Calu3 (cell line): ENCODE data around the gene FTO. TPM values are rescaled to one million over a fixed set of nuclear protein-coding genes. Genes with fewer than 3 reads are reported as not detected.

Source experiments
- BruUV-seq: library from RNA; stranded (reverse); fragments of 400-500 nt; replicated peaks from 2 replicates; lab custom pipeline; 2021; lab: Mats Ljungman, UMichigan
- CTCF ChIA-PET: fragments of 300-600 bp; sonication (Branson Sonifier 250); formaldehyde crosslinking; loops from one replicate; lab custom pipeline; 2022; ENCODE audit warnings: antibody characterized with exemption; lab: Charles Lee
- DNase-seq: peaks from one replicate; pipeline ENCODE4 v3.0.0; 2022
- H3K27ac Mint-ChIP-seq: one replicate; pipeline ENCODE4 v1.8.0; 2022; ENCODE audit warnings: mixed read lengths; ENCODE audit not compliant: unreplicated experiment
- H3K27me3 Mint-ChIP-seq: one replicate; pipeline ENCODE4 v1.8.0; 2022; ENCODE audit warnings: mixed read lengths; ENCODE audit not compliant: unreplicated experiment
- H3K36me3 Mint-ChIP-seq: one replicate; pipeline ENCODE4 v1.8.0; 2022; ENCODE audit warnings: mild to moderate bottlenecking, moderate library complexity, mixed read lengths; ENCODE audit not compliant: insufficient read depth, unreplicated experiment
- H3K4me1 Mint-ChIP-seq: one replicate; pipeline ENCODE4 v1.8.0; 2022; ENCODE audit warnings: mild to moderate bottlenecking, low read depth, mixed read lengths; ENCODE audit not compliant: unreplicated experiment
- H3K4me3 Mint-ChIP-seq: one replicate; pipeline ENCODE4 v1.8.0; 2022; ENCODE audit warnings: mild to moderate bottlenecking, low read depth, moderate library complexity, mixed read lengths; ENCODE audit not compliant: unreplicated experiment
- H3K9me3 Mint-ChIP-seq: one replicate; pipeline ENCODE4 v1.8.0; 2022; ENCODE audit warnings: low read depth, mixed read lengths; ENCODE audit not compliant: unreplicated experiment
- intact Hi-C: fragments of 100-400 bp; cut with micrococcal nuclease; formaldehyde crosslinking; loops from one replicate; pipeline ENCODE4 v1.10.0; 2022; ENCODE audit not compliant: unreplicated experiment
- total RNA-seq: library from RNA; stranded (reverse); gene quantifications from 2 replicates; pipeline ENCODE4 v1.2.3, GENCODE V29; 2022
- TF ChIP-seq, protein P1 (sequence below): fragments of 200-600 bp; IDR thresholded peaks from one replicate; pipeline ENCODE4 v1.8.0; 2022; ENCODE audit warnings: antibody characterized with exemption; ENCODE audit not compliant: unreplicated experiment

FTO gene
- total RNA-seq, 1 experiment from 2014 or later = 68.9 TPM

- Mint-ChIP-seq H3K27ac (no peak overlapping the region), H3K4me1 (peaks cover 42% of the 10 kb centered on the region), H3K36me3 (no peaks in the 10 kb centered on the region), H3K27me3 (no peaks in the 10 kb centered on the region), H3K9me3 (no peaks in the 10 kb centered on the region), H3K4me3 (no peak overlapping the region)
- intact Hi-C loops = loop anchor here (5.0 kb wide), 2 partner anchors 217 to 1488 kb away; no protein-coding TSS in a partner anchor
- TF ChIP-seq, protein P1, sequence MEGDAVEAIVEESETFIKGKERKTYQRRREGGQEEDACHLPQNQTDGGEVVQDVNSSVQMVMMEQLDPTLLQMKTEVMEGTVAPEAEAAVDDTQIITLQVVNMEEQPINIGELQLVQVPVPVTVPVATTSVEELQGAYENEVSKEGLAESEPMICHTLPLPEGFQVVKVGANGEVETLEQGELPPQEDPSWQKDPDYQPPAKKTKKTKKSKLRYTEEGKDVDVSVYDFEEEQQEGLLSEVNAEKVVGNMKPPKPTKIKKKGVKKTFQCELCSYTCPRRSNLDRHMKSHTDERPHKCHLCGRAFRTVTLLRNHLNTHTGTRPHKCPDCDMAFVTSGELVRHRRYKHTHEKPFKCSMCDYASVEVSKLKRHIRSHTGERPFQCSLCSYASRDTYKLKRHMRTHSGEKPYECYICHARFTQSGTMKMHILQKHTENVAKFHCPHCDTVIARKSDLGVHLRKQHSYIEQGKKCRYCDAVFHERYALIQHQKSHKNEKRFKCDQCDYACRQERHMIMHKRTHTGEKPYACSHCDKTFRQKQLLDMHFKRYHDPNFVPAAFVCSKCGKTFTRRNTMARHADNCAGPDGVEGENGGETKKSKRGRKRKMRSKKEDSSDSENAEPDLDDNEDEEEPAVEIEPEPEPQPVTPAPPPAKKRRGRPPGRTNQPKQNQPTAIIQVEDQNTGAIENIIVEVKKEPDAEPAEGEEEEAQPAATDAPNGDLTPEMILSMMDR = no peak
- CTCF ChIA-PET = no interaction called here
- DNase-seq = no peak
- no TSS peak for BruUV-seq
Observed at GRCh38 chr16:53769787-53770186, 65.8 kb downstream of the FTO start.

- no peak overlapping the region for H3K27ac Mint-ChIP-seq
- H3K4me1 Mint-ChIP-seq = peaks cover 45% of the 10 kb centered on the region
- no peak overlapping the region for H3K4me3 Mint-ChIP-seq
- no peaks in the 10 kb centered on the region for H3K36me3 Mint-ChIP-seq
- TF ChIP-seq, protein P1 = no peak
- H3K9me3 Mint-ChIP-seq = no peaks in the 10 kb centered on the region
- intact Hi-C loops = loop anchor here (5.0 kb wide), 2 partner anchors 218 to 1487 kb away; no protein-coding TSS in a partner anchor
- no peak for DNase-seq
- no peaks in the 10 kb centered on the region for H3K27me3 Mint-ChIP-seq
- BruUV-seq = no TSS peak
- CTCF ChIA-PET = no interaction called here
Observed at GRCh38 chr16:53770641-53771040, 66.7 kb downstream of the FTO start.

DNA sequence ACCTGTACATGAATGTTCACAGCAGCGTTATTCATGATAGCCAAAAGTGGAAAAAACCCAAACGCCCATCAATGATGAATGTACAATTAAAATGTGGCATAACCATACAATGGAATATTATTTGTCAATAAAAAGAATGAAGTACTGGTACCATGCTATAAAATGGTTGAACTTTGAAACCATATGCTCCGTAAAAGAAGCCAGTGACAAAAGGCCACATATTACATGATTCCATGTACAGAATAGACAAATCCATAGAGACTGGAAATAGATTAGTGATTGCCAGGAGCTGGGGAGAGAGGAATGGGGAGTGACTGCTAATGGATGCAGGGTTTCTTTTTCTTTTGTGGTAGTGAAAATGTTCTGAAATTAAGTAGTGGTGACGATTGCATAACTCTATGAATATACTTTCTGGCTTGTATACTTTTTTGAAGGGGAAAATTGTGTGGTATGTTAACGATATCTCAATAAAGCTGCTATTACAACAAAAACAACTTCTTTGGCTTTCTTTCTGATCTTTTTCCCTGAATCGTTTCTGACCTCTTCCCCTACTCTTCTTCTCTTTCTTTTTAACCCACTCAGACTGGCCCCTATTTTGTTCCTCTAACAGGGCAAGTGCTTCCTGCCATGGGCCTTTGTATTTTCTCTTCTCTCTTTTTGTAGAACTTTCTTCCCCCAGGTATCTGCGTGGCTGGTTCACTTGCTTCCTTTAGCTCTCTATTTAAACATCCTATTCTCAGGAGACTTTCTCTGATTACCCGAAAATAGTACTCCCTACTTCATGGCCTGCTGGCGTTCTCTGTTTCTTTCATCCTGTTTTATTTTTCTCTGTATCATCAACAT is 67.9 kb downstream of the FTO start:
- H3K9me3 Mint-ChIP-seq = no peaks in the 10 kb centered on the region
- no peak overlapping the region for H3K4me3 Mint-ChIP-seq
- intact Hi-C loops = loop anchor here (2.0 to 5.0 kb wide), 4 partner anchors 121 to 1485 kb away; no protein-coding TSS in a partner anchor
- H3K4me1 Mint-ChIP-seq = peaks cover 41% of the 10 kb centered on the region
- no peaks in the 10 kb centered on the region for H3K27me3 Mint-ChIP-seq
- CTCF ChIA-PET = interaction anchor here (1.8 kb wide), 1 partner anchor 222 kb away, joined by 7 read pairs; no protein-coding TSS in a partner anchor
- no peak for DNase-seq
- H3K36me3 Mint-ChIP-seq = no peaks in the 10 kb centered on the region
- TF ChIP-seq, protein P1 = no peak
- no TSS peak for BruUV-seq
- no peak overlapping the region for H3K27ac Mint-ChIP-seq

DNA sequence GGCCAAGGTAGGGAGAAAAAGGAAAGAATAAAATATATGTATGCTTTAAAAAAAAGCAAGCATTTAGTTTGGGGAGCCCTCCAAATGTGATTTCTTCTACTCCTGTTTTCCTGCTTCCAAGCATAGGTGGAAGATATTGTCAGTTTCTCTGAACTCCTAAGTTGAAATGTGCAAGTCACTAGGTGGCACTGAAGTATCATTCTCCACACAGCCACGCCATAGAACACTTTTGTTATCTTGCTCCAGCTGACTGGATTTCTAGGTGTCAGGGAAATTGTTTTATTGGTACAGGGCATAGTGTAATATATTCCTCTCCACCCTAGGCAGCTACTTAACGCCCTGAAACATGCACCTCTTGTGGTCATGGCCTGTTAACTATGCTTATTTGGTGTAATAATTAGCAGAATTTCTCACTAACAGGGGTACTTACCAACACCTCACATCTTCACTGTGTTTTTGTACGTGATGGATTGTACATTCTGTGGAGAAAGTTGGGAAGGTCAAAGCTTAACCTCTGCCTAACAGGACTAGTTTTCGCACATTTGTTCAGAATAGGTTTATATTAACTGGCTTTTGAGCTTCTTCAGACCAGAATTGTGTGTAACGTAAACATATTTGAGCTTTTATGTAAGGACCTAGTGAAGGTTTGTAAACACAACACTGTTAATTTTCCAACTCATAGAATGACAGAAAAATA is 69.3 kb downstream of the FTO start:
- H3K4me3 Mint-ChIP-seq = no peak overlapping the region
- no peaks in the 10 kb centered on the region for H3K27me3 Mint-ChIP-seq
- intact Hi-C loops = loop anchor here (2.0 to 5.0 kb wide), 4 partner anchors 120 to 1484 kb away; no protein-coding TSS in a partner anchor
- CTCF ChIA-PET = interaction anchor here (0.8 to 1.8 kb wide), 6 partner anchors 18 to 224 kb away, joined by 3 to 7 read pairs (median 4); no protein-coding TSS in a partner anchor
- H3K27ac Mint-ChIP-seq = no peak overlapping the region
- peaks cover 36% of the 10 kb centered on the region for H3K4me1 Mint-ChIP-seq
- no peaks in the 10 kb centered on the region for H3K9me3 Mint-ChIP-seq
- TF ChIP-seq, protein P1 = peak; percentile 68
- no peaks in the 10 kb centered on the region for H3K36me3 Mint-ChIP-seq
- BruUV-seq = no TSS peak
- DNase-seq = peak; percentile 59
